ENCODE measurements around the gene TNNI3.

TNNI3 gene

GRCh38 chr19:55171440-55171839 lies 13.9 kb upstream of the TNNI3 start:
- Histone ChIP-seq H3K4me2 (ENCODE audit: low read length) (no peak overlapping the region), H3K27me3 (ENCODE audit: control insufficient read depth, insufficient read depth, low read length) (peaks cover 41% of the 10 kb centered on the region), H3K4me3 (ENCODE audit: low read length) (no peak overlapping the region), H3K9me3 (replicated peaks; ENCODE audit: low read length) (no peaks in the 10 kb centered on the region), H3K4me1 (ENCODE audit: control insufficient read depth, insufficient read depth, low read length) (peaks cover 19% of the 10 kb centered on the region), H3K36me3 (ENCODE audit: insufficient read depth, low read length) (no peaks in the 10 kb centered on the region), H3K9ac (ENCODE audit: low read depth, low read length) (no peak overlapping the region)

DNA sequence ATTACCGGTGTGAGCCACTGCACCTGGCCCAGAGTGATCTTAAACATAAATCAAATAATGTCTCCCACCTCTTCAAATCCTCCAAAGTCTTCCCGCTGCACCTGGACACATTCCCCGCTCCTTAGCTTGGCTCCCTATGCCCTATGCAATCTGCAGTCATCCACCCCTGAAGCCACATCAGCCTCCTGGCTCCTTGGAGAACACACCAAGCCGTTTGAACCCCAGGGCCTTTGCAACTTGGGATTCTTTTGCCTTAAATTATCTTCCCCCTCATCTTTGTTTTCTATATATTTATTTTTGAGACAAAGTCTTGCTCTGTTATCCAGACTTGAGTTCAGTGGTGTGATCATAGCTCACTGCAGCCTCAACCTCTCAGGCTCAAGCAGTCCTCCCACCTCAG lies 11.6 kb upstream of the TNNI3 start:
- Histone ChIP-seq H3K36me3 (ENCODE audit: insufficient read depth, low read length) (no peaks in the 10 kb centered on the region), H3K4me2 (ENCODE audit: low read length) (no peak overlapping the region), H3K27me3 (ENCODE audit: control insufficient read depth, insufficient read depth, low read length) (peaks cover 26% of the 10 kb centered on the region), H3K4me3 (ENCODE audit: low read length) (no peak overlapping the region), H3K4me1 (ENCODE audit: control insufficient read depth, insufficient read depth, low read length) (peaks cover 19% of the 10 kb centered on the region), H3K9ac (ENCODE audit: low read depth, low read length) (no peak overlapping the region), H3K9me3 (replicated peaks; ENCODE audit: low read length) (no peaks in the 10 kb centered on the region)

- peaks cover 5% of the 10 kb centered on the region for H3K4me1 ChIP-seq (ENCODE audit: control insufficient read depth, insufficient read depth, low read length)
- H3K9ac ChIP-seq (ENCODE audit: low read depth, low read length) = no peak within 1 kb of the TSS
- H3K27me3 ChIP-seq (ENCODE audit: control insufficient read depth, insufficient read depth, low read length) = peaks cover 35% of the 10 kb centered on the region
- H3K36me3 ChIP-seq (ENCODE audit: insufficient read depth, low read length) = no peaks in the 10 kb centered on the region
- peak within 1 kb of the TSS; percentile 89 for H3K4me2 ChIP-seq (ENCODE audit: low read length)
- no peaks in the 10 kb centered on the region for H3K9me3 ChIP-seq (replicated peaks; ENCODE audit: low read length)
- H3K4me3 ChIP-seq (ENCODE audit: low read length) = peak within 1 kb of the TSS; percentile 72
These were observed 9.2 kb upstream of the TNNI3 start, which contains the start of gene DNAAF3 for GRCh38 chr19:55166530-55167268. Gene DNAAF3 (minus strand): TSS chr19:55166613. CDS start chr19:55166413, 200 bp downstream.

- Histone ChIP-seq H3K4me3 (ENCODE audit: low read length) (peak overlapping the region; percentile 72), H3K27me3 (ENCODE audit: control insufficient read depth, insufficient read depth, low read length) (peaks cover 34% of the 10 kb centered on the region), H3K4me1 (ENCODE audit: control insufficient read depth, insufficient read depth, low read length) (peaks cover 5% of the 10 kb centered on the region), H3K36me3 (ENCODE audit: insufficient read depth, low read length) (no peaks in the 10 kb centered on the region), H3K9me3 (replicated peaks; ENCODE audit: low read length) (no peaks in the 10 kb centered on the region), H3K4me2 (ENCODE audit: low read length) (peak overlapping the region; percentile 89), H3K9ac (ENCODE audit: low read depth, low read length) (no peak overlapping the region)
These were observed 8.5 kb upstream of the TNNI3 start for GRCh38 chr19:55165952-55166529.

DNA sequence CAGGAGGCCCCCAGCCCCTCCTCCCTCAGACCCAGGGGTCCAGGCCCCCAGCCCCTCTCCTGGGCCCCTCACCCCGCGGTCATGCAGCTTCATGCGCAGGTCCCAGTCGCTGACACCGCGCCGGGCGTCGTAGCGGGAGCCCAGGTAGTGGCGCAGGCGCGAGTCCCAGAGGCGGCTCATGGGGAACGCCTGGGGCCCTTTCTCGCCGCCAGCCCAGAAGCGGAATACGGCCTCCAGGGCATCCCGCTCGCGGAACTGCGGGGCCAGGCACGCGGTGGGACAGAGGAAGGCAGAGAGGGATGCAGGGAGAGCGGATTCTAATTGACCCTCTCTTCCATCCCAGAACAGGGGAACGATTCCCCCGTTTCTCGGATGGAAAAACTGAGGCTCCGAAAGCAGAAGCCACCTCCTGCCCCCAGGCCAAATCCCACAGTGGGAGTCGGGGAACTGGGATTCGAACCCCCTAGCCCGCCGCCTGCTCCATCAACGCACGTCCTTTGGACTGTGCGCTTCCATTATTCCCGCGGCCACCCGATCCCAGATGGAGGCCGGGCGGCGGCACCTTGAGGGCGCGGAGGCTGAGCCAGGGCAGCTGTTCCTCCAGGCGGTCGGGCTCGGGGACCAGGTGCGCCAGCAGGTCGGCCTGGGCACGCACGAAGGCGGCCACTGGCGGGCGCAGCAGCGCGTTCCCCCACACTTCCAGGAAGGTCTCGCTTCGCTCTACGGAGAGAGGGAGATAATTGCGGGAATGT lies 4.2 kb upstream of the TNNI3 start:
- H3K36me3 ChIP-seq (ENCODE audit: insufficient read depth, low read length) = no peaks in the 10 kb centered on the region
- peaks cover 24% of the 10 kb centered on the region for H3K27me3 ChIP-seq (ENCODE audit: control insufficient read depth, insufficient read depth, low read length)
- H3K4me1 ChIP-seq (ENCODE audit: control insufficient read depth, insufficient read depth, low read length) = peaks cover 8% of the 10 kb centered on the region
- no peak overlapping the region for H3K4me2 ChIP-seq (ENCODE audit: low read length)
- no peaks in the 10 kb centered on the region for H3K9me3 ChIP-seq (replicated peaks; ENCODE audit: low read length)
- H3K4me3 ChIP-seq (ENCODE audit: low read length) = no peak overlapping the region
- no peak overlapping the region for H3K9ac ChIP-seq (ENCODE audit: low read depth, low read length)

DNA sequence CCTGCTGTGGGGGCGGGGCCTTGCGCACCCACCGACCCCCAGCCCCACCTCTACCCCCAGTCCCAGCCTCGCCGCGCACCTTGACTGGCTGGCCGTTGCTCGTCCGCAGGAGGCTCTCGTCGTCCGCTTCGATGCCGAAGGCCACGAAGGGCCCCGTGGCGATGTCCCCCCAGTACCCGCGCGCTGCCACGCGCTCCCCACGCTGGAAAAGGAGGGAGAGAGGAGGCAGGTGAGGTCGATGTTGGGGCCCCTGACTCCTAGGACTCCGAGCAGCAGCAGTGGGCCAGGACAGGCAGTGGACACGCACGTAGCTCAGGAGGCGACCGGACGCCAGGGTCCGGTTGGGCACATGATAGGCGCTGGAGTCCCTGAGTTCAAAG lies 3.4 kb upstream of the TNNI3 start:
- H3K27me3 ChIP-seq (ENCODE audit: control insufficient read depth, insufficient read depth, low read length) = peaks cover 24% of the 10 kb centered on the region
- peaks cover 8% of the 10 kb centered on the region for H3K4me1 ChIP-seq (ENCODE audit: control insufficient read depth, insufficient read depth, low read length)
- H3K4me3 ChIP-seq (ENCODE audit: low read length) = no peak overlapping the region
- no peaks in the 10 kb centered on the region for H3K9me3 ChIP-seq (replicated peaks; ENCODE audit: low read length)
- no peaks in the 10 kb centered on the region for H3K36me3 ChIP-seq (ENCODE audit: insufficient read depth, low read length)
- no peak overlapping the region for H3K4me2 ChIP-seq (ENCODE audit: low read length)
- no peak overlapping the region for H3K9ac ChIP-seq (ENCODE audit: low read depth, low read length)

- Histone ChIP-seq H3K4me3 (ENCODE audit: low read length) (no peak overlapping the region), H3K4me1 (ENCODE audit: control insufficient read depth, insufficient read depth, low read length) (peaks cover 8% of the 10 kb centered on the region), H3K9me3 (replicated peaks; ENCODE audit: low read length) (no peaks in the 10 kb centered on the region), H3K27me3 (ENCODE audit: control insufficient read depth, insufficient read depth, low read length) (peaks cover 20% of the 10 kb centered on the region), H3K4me2 (ENCODE audit: low read length) (no peak overlapping the region), H3K36me3 (ENCODE audit: insufficient read depth, low read length) (no peaks in the 10 kb centered on the region), H3K9ac (ENCODE audit: low read depth, low read length) (no peak overlapping the region)
These were observed 2.8 kb upstream of the TNNI3 start for GRCh38 chr19:55160128-55160985.

GRCh38 chr19:55158848-55159749 lies 1.6 kb upstream of the TNNI3 start:
- H3K9me3 ChIP-seq (replicated peaks; ENCODE audit: low read length) = no peaks in the 10 kb centered on the region
- H3K9ac ChIP-seq (ENCODE audit: low read depth, low read length) = no peak overlapping the region
- no peak overlapping the region for H3K4me3 ChIP-seq (ENCODE audit: low read length)
- H3K36me3 ChIP-seq (ENCODE audit: insufficient read depth, low read length) = no peaks in the 10 kb centered on the region
- H3K27me3 ChIP-seq (ENCODE audit: control insufficient read depth, insufficient read depth, low read length) = peaks cover 20% of the 10 kb centered on the region
- no peak overlapping the region for H3K4me2 ChIP-seq (ENCODE audit: low read length)
- peaks cover 8% of the 10 kb centered on the region for H3K4me1 ChIP-seq (ENCODE audit: control insufficient read depth, insufficient read depth, low read length)

- Histone ChIP-seq H3K4me2 (ENCODE audit: low read length) (no peak overlapping the region), H3K9me3 (replicated peaks; ENCODE audit: low read length) (no peaks in the 10 kb centered on the region), H3K4me1 (ENCODE audit: control insufficient read depth, insufficient read depth, low read length) (peaks cover 8% of the 10 kb centered on the region), H3K9ac (ENCODE audit: low read depth, low read length) (no peak overlapping the region), H3K4me3 (ENCODE audit: low read length) (no peak overlapping the region), H3K36me3 (ENCODE audit: insufficient read depth, low read length) (no peaks in the 10 kb centered on the region), H3K27me3 (ENCODE audit: control insufficient read depth, insufficient read depth, low read length) (peaks cover 23% of the 10 kb centered on the region)
These were observed 891 bp upstream of the TNNI3 start for GRCh38 chr19:55158423-55158822.

DNA sequence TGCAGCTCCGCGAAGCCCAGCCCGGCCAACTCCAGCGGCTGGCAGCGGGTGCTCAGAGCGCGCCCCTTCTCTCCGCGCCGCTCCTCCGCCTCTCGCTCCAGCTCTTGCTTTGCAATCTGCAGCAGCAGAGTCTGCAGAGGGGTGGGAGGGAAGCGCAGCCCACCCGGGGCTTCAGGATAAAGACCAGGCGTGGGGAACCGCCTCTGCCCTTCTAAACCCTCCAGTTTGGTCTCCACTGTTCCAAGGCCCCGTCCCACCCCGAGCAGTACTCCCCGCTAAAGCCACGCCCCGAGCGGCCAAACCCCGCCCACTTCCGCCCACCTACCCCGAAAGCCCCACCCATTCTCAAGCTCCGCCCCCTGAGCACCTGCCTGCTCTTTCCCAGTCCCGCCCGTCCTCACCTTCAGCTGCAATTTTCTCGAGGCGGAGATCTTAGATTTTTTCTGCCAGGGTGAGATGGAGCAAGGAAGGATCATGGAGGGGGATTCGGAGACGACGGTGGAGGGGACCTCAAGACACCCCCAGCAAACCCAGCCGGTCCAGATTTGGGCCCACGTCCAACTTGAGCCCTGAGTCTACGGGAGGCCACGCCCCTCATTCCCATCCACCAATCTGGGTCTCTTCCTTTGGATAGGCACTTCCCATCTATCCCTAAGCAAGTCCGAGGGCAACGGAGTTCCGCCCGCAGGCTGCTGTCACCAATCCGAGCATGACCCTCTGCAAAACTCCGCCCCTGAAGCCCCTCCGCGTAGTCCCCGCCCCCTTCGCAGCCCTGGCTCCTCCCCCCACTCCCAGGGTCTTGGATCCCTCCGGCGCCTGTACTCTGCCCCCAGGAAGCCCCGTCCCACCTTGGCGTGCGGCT lies 1.1 kb downstream of the TNNI3 start:
- peaks cover 8% of the 10 kb centered on the region for H3K4me1 ChIP-seq (ENCODE audit: control insufficient read depth, insufficient read depth, low read length)
- H3K36me3 ChIP-seq (ENCODE audit: insufficient read depth, low read length) = no peaks in the 10 kb centered on the region
- no peak overlapping the region for H3K4me3 ChIP-seq (ENCODE audit: low read length)
- no peak overlapping the region for H3K9ac ChIP-seq (ENCODE audit: low read depth, low read length)
- peaks cover 10% of the 10 kb centered on the region for H3K27me3 ChIP-seq (ENCODE audit: control insufficient read depth, insufficient read depth, low read length)
- no peaks in the 10 kb centered on the region for H3K9me3 ChIP-seq (replicated peaks; ENCODE audit: low read length)
- peak overlapping the region; percentile 25 for H3K4me2 ChIP-seq (ENCODE audit: low read length)

All from skeletal muscle satellite cell (primary cell).